Myocyte (in vitro differentiated cells): ENCODE data around the gene NAT8. TPM values are rescaled to one million over a fixed set of nuclear protein-coding genes. Genes with fewer than 3 reads are reported as not detected.
"Not testable (repeated sequence)": the region's sequence is repeated elsewhere in the genome, so short reads cannot be mapped to it uniquely, and the experiment has no call there.

Experiments
- DNase-seq: peaks from one replicate; pipeline ENCODE4 v3.0.0-alpha.2; 2012; ENCODE audit warnings: low read depth
- polyA plus RNA-seq: library from polyadenylated mRNA; unstranded; fragments of >200 nt; gene quantifications from one replicate; pipeline ENCODE4 v1.2.1, GENCODE V29; 2012; ENCODE audit warnings: missing spikeins
- total RNA-seq: library from RNA; depleted of rRNA; stranded (reverse); fragments of >200 nt; gene quantifications from 2 replicates; pipeline ENCODE4 v1.2.3, GENCODE V29; 2014

Gene NAT8
- total RNA-seq, result not detected in 2 replicates
- not detected for polyA plus RNA-seq

GRCh38 chr2:73642338-73643018 is at the start of gene NAT8:
NAT8 (minus strand) TSS chr2:73642422; CDS start chr2:73641628, 794 bp downstream.
- DNase-seq, result peak; percentile 2

- peak; percentile 13 for DNase-seq
These were observed 48.3 kb upstream of the NAT8 start for GRCh38 chr2:73690372-73691088.

- DNase-seq, result not testable (repeated sequence)
These were observed 46.3 kb upstream of the NAT8 start for GRCh38 chr2:73688494-73688893.

- DNase-seq, result peak; percentile 5
These were observed 43.7 kb upstream of the NAT8 start for GRCh38 chr2:73685764-73686438.

- DNase-seq, result not testable (repeated sequence)
These were observed 42.7 kb upstream of the NAT8 start for GRCh38 chr2:73684905-73685304.

- not testable (repeated sequence) for DNase-seq
These were observed 42.1 kb upstream of the NAT8 start for GRCh38 chr2:73684325-73684724.

- DNase-seq, result peak; percentile 31
These were observed 37.8 kb upstream of the NAT8 start for GRCh38 chr2:73679951-73680571.

GRCh38 chr2:73679237-73679636 is 37.0 kb upstream of the NAT8 start:
- not testable (repeated sequence) for DNase-seq

GRCh38 chr2:73678008-73678407 is 35.8 kb upstream of the NAT8 start:
- DNase-seq, result not testable (repeated sequence)

- not testable (repeated sequence) for DNase-seq
These were observed 34.0 kb upstream of the NAT8 start for GRCh38 chr2:73676211-73676610.

GRCh38 chr2:73674696-73675157 is 32.5 kb upstream of the NAT8 start:
- not testable (repeated sequence) for DNase-seq

GRCh38 chr2:73669976-73670375 is 27.8 kb upstream of the NAT8 start:
- DNase-seq, result not testable (repeated sequence)

- DNase-seq, result not testable (repeated sequence)
These were observed 25.0 kb upstream of the NAT8 start for GRCh38 chr2:73667239-73667638.

- DNase-seq, result no peak
These were observed 12.0 kb upstream of the NAT8 start for GRCh38 chr2:73654175-73654574.

GRCh38 chr2:73652348-73652747 is 10.1 kb upstream of the NAT8 start:
- DNase-seq, result no peak

- DNase-seq, result no peak
These were observed 9.5 kb upstream of the NAT8 start for GRCh38 chr2:73651591-73652230.

GRCh38 chr2:73647690-73648089 is 5.5 kb upstream of the NAT8 start:
- not testable (repeated sequence) for DNase-seq

- DNase-seq, result no peak
These were observed 507 bp downstream of the NAT8 start for GRCh38 chr2:73641767-73642062.

- DNase-seq, result no peak
These were observed 1.1 kb downstream of the NAT8 start for GRCh38 chr2:73640946-73641766.

- peak; percentile 25 for DNase-seq
These were observed 1.7 kb downstream of the NAT8 start for GRCh38 chr2:73640511-73640911.
